Measurements from ENCODE around the gene FTO.
A peak's percentile ranks its signal among the peaks of the same experiment; 100 is the strongest.

FTO gene

DNA sequence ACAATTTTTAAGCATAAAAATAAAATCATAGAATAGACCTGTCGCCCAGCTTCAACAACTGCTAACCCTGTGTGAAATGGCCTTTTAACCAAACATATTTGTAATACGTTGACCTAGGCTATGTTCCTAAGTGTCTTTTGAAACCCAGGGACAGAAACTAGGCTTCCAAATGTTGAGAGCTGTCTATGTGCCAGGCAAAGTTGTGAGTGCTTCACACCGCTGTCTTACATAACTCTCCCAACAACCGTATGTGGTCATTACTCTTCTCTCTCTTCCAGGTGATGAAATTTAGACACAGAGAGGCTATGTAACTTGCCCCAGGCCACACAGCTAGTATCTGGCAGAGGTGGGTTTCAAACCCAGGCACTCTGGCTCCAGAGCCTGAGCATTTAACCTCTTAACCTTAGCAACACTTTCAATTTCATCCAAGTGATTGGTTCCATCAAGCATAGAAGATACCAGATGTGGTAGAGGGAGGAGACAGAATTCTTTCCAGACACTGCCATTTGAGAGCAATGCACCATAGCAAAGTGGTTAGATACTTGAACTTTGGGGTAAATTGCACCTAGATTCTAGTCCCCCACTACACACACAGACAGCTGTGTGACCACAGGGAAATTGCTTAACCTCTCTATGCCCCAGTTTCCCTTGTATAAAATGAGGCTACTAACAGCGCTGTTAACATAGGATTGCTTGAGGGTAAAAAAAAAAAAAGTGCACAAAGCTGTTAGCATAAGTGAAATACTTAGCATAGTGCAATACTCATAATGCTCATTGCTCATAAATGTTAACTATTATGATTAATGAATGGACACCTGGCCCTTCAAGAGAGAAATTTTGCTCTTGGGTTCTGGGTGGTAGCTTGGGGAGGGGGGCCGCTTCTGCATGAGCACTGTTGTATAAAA is 422.0 kb downstream of the FTO start:
- DNase-seq (ENCODE audit: low spot score) = no peak

DNA sequence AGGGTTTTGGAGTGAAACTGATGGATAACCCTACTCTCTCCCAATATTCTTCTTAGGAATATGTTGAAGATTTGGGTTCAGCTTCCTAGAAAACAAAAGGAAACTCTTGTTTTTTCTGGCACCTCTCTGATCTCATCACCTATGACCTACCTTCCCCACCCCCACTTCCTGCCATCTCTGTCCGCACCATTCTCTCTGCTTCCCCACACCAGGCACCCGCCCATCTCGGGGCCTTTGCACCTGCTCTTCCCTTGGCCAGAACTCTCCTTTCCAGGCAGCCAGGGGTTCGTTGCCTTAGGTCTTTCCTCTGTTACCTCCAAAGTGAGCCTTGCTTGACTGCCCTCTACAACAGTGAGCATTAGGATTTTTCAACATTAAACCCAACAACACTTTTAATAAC is 423.0 kb downstream of the FTO start:
- DNase-seq (ENCODE audit: low spot score) = no peak

GRCh38 chr16:54128629-54129234 is 424.8 kb downstream of the FTO start:
- DNase-seq (ENCODE audit: low spot score) = no peak

DNA sequence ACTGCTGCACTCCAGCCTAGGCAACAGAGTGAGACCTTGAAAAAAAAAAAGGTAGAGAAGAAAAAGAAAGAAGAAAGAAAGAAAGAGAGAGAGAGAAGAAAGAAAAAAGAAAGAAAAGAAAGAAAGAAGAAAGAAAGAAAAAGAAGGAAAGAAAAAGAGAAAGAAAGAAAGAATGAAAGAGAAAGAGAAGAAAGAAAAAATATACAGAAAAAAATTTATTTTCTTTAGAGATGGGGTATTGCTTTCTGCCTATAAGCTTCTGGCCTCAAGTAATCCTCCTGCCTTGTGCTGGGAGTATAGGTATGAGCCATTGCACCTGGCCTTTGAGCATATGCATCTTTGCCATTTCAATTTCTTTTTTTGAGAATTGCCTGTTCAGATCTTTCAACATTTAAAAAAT is 425.9 kb downstream of the FTO start:
- DNase-seq (ENCODE audit: low spot score) = no peak

DNA sequence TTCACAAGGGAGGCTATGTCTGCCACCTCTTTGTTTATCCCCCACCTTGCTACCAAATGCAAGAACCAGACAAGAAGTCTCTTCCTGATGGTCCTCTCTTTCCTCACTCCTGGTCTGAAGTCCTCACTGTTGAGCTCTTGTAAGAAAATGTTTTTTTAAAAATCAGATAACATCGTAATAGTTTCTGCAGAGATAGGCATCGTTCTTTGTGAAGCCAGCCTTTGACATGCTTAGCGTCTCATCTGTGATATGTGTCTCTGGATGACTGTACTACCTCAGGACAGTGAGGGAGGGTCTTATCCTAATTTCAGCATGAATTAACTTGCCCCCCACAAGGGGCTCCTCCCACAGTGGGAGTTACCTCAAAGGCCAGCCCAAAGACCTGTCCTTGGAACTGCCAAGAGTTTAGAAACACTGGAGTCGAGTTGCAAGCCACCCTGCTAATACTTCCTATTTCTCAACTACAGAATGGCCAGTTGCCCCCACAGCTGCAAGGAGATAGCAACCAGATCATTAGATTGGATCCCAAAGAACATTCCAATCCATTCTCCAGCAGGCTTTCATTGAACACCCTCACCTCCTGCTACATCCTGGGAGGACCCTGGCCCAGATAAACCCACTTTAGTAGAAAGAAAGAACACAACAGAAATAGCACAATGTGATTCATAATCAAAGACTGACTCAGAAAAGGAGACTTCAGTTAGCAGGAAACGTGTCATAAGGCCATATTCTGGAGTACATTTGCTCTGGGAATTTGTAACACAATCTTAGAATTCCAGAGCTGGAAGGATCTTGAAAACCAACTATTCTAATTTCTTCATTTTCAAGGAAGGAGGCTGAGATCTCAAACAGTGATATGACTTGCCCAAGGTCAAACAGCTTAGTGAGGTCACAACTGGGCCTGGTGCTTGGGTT is 431.7 kb downstream of the FTO start:
- peak; percentile 67 for DNase-seq (ENCODE audit: low spot score)

GRCh38 chr16:54136276-54136625 is 432.3 kb downstream of the FTO start:
- DNase-seq (ENCODE audit: low spot score) = peak; percentile 50

- DNase-seq (ENCODE audit: low spot score) = no peak
These were observed 436.3 kb downstream of the FTO start for GRCh38 chr16:54140057-54140787.

DNA sequence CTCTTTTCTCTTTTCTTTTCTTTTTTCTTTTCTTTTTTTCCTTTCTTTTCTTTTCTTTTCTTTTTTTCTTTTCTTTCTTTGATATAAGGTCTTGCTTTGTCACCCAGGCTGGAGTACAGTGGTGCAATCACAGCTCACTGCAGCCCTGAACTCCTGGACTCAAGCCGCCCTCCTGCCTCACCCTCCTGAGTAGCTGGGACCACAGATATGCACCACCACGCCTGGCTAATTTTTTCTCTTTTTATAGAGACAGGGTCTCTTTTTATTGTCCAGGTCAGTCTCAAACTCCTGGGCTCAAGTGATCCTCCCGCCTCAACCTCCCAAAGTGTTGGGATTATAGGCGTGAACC is 436.8 kb downstream of the FTO start:
- DNase-seq (ENCODE audit: low spot score) = no peak

DNA sequence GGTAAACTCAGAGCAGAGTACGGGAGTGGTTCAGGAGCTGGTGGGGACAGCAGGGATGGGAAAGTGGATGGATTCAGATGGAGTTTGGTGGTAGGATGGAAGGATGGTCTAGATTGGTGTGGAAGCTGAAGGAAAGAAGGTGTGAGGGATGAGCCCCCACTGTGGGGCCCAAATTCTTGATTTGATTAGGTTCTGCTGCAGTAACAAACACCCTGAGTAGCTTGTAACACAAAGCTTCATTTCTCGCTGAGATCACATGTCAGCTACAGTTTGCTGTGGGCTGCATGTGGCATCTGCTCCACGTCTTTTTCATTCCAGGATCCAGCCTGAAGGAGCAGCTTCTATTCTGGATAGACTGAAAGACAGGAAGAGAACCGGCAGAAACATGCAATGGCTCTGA is 438.8 kb downstream of the FTO start:
- no peak for DNase-seq (ENCODE audit: low spot score)

DNA sequence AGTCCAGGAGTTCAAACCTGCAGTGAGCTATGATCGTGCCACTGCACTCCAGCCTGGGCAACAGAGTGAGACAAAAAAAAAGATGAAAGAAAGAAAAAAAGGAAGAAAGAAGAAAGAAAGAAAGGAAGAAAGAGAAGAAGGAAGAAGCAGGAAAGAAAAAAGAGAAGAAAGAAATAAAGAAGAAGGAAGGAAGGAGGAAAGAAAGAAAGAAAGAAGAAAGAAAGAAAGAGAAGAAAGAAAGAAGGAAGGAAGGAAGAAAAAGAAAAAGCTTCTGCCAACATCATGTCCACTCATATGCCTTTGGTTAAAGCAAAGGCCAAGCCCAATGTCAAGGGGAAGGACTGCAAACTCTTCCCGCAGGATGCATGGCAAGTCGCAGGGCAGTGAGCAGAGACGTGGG is 439.5 kb downstream of the FTO start:
- no peak for DNase-seq (ENCODE audit: low spot score)

DNA sequence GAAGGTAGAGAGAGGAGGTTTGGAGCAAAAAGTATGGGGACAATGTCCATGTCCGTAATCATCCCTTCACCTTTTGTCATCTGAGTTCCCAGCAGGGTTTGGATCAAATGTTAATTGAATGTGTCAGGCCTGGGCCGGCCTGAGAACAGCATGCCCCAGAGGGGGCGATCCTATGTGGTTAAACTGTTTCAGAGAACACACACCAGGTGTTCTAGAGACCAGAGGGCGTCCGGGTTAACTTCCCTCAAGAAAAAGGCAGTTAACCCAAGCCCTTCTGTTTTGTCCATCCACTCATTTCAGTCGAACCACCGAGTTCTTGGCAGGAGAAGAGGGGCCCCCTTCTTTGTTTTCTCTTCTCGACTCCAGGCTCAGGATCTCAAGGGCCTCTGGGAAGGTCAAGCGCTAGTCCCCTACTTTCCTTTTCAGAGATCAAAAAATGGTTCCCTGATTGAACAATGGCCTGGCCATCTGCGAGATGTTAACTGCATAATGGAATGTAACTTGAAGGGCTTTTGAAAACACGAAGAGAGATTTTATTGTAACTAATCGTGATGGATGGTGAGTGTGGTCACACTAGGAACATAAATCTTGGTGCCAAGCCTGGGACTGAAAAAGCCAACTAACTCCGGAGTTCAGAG is 440.1 kb downstream of the FTO start:
- no peak for DNase-seq (ENCODE audit: low spot score)

DNA sequence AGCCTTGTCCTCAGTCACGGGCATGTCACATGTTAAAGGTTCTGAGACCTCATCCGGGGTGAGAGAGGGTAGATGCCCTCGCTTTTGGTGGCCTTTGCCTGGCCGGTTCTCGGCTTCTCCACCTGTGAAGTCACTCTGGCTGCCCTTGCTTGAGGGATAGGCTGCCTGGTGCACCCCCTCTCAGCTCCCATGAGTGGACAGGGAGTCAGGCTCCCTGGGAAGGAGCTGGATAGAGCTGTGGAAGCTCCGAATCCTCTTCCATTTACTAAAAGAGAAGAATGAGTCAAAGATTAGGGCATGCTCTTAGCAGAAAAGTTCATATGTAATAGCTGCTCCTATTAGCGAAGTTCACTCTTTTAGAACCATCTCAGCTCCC is 440.6 kb downstream of the FTO start:
- DNase-seq (ENCODE audit: low spot score) = no peak

DNA sequence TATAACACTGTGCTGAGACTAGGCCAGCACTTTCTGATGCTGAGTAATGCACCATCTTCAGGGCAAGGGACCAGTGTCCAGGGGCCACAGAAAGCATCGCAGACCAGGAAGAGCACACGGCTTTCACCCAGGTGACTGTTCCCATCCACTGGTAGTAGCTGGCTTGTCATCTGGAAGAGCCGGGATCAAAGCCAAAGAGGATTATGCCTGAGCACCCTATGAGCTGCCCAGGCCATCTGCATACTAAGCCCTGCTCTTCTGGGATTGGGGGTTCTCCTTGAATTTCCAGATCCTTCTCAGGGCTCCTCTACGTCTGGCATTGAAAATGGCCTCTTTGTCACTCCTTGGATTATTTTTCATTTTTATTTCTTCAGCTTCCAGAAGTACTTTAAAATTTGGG is 441.9 kb downstream of the FTO start:
- DNase-seq (ENCODE audit: low spot score) = no peak

DNA sequence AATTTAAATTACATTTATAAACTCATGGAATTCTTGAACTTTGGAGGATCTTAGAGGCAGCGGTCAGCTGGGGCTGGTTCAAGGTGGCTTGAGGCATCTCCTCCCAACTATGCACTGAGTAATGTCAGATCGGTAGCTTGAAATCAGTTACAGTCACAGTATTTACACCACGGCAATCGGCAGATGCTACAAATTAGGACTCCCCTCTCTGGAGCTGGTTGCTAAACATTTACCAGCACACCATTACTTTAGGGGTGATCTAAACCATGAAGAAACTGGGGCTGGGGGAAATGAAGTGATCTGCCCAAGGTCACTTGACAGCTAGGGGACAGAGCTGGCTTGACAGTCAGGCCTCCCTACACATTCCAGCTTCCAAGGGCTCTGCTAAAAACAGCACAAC is 445.0 kb downstream of the FTO start:
- DNase-seq (ENCODE audit: low spot score) = no peak

GRCh38 chr16:54150861-54151260 is 446.9 kb downstream of the FTO start:
- no peak for DNase-seq (ENCODE audit: low spot score)

DNA sequence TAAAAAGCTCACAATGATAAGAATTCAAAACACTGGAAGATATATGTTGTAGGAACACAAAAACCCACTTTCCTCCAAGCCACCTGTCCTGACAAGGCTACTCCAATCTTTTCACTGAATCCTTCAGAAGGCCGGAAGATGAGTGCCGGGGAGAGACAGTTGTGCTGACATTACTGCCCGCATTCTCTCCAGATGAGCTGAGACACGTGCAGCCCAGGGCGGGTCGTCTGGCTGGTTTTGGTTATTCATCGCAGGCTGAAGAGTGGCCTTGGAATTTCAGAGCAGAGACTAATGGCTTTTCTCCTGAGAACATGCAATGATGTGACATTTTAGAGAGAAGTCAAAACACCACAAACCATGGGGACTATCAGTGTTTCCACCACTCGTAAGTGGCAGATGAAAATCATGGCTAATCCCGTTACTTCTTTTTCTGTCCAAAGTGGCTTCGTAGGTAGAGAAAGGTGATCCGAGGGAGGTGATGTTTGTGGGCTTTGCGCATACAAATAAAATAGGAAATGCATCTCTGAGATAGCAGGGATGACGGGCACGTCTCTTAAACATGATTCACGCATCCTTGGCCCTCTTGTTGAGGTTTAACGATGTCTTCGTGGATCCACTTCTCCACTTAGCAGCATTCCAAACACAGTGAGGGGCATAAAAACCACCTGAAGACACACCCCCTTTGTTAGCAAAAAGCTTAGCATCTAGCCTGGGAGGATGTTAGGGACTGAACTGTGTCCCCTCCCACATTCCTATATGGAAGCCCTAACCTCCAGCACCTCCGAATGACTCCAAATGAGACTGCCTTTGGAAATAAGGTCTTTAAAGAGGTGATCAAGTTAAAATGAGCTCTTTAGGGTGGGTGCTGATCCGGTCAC is 448.6 kb downstream of the FTO start:
- no peak for DNase-seq (ENCODE audit: low spot score)

GRCh38 chr16:54153240-54153934 is 449.4 kb downstream of the FTO start:
- DNase-seq (ENCODE audit: low spot score) = no peak

DNA sequence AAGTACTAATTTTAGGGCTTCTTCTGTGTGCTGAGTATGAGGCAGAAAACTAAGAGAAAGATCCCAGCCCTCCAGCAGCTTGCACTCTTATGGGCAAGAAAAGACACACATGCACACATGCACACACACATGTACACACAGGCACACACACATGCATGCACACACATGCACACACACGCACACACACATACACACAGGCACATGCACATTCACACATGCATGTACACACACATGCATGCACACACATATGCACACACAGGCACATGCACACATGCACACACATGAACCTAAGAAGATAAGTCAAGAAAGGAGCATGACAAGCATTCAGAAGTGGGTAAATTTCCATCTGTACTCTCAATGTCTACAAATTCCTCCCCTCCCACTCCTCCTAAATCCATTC is 452.4 kb downstream of the FTO start:
- no peak for DNase-seq (ENCODE audit: low spot score)

- no peak for DNase-seq (ENCODE audit: low spot score)
These were observed 455.0 kb downstream of the FTO start for GRCh38 chr16:54158986-54159385.

DNA sequence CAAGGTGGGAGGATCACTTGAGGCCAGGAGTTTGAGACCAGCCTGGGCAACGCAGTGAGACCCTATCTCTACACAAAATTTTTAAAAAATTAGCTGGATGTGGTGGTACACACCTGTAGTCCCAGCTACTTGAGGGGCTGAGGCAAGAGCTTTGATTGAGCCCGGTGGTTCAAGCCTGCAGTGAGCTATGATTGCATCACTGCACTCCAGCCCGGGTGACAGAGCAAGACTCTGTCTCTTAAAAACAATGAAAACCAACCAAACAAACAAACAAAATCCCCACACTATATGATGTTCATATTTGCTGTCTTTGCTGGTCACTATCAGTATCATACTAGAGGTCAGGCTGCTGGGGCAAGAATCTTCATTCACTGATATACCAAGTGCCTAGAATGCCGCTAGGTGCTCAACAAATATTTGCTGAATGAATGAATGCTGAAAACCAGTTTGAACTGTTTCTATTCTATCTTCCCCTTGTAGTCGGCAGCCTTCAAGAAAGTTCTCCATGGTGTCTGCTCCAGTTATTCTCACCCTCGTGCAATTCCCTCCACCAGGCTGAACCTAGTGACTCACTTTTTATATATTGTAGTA is 455.6 kb downstream of the FTO start:
- no peak for DNase-seq (ENCODE audit: low spot score)

Data from AG20443 (cell line).